Activated naive CD4-positive, alpha-beta T cell treated with anti-CD3 and anti-CD28 coated beads, Interleukin-2, amount 50 U/mL, for 16 hours (primary cell): ENCODE data around the gene AMPD3.

Source experiments
- DNase-seq: peaks from one replicate; pipeline ENCODE4 v3.0.0-alpha.2; 2020

Gene AMPD3

GRCh38 chr11:10490398-10491241, 35.6 kb downstream of the AMPD3 start:
- DNase-seq: no peak

- no peak for DNase-seq
Measured at GRCh38 chr11:10492084-10492483, 37.0 kb downstream of the AMPD3 start.

GRCh38 chr11:10493041-10493663, 38.1 kb downstream of the AMPD3 start:
- DNase-seq: no peak

- DNase-seq: no peak
Measured at GRCh38 chr11:10494636-10495463, 39.8 kb downstream of the AMPD3 start.

GRCh38 chr11:10495464-10495786, 40.4 kb downstream of the AMPD3 start:
- DNase-seq: no peak

- no peak for DNase-seq
Measured at GRCh38 chr11:10496296-10496936, 41.4 kb downstream of the AMPD3 start.

GRCh38 chr11:10497371-10498021, 42.4 kb downstream of the AMPD3 start:
- no peak for DNase-seq

- DNase-seq: no peak
Measured at GRCh38 chr11:10498022-10498400, 42.9 kb downstream of the AMPD3 start.

- DNase-seq: no peak
Measured at GRCh38 chr11:10498426-10499250, 43.6 kb downstream of the AMPD3 start.

GRCh38 chr11:10499452-10499851, 44.4 kb downstream of the AMPD3 start:
- no peak for DNase-seq

GRCh38 chr11:10499874-10500601, 45.0 kb downstream of the AMPD3 start:
- DNase-seq: no peak

GRCh38 chr11:10500757-10501684, 46.0 kb downstream of the AMPD3 start:
- no peak for DNase-seq

GRCh38 chr11:10502065-10502680, 47.1 kb downstream of the AMPD3 start:
- DNase-seq: no peak

GRCh38 chr11:10502770-10503169, 47.7 kb downstream of the AMPD3 start:
- DNase-seq: no peak

- no peak for DNase-seq
Measured at GRCh38 chr11:10503221-10503620, 48.2 kb downstream of the AMPD3 start.

- DNase-seq: no peak
Measured at GRCh38 chr11:10503777-10504480, 48.9 kb downstream of the AMPD3 start.

GRCh38 chr11:10504490-10504889, 49.4 kb downstream of the AMPD3 start:
- DNase-seq: no peak

GRCh38 chr11:10505278-10506007, 50.4 kb downstream of the AMPD3 start:
- DNase-seq: no peak
